ENCODE results near the gene POMT2.
"Not testable (repeated sequence)": the region's sequence is repeated elsewhere in the genome, so short reads cannot be mapped to it uniquely, and the experiment has no call there.

The POMT2 gene

GRCh38 chr14:77340389-77340788, 19.7 kb upstream of the POMT2 start:
- TF ChIP-seq, protein P1, sequence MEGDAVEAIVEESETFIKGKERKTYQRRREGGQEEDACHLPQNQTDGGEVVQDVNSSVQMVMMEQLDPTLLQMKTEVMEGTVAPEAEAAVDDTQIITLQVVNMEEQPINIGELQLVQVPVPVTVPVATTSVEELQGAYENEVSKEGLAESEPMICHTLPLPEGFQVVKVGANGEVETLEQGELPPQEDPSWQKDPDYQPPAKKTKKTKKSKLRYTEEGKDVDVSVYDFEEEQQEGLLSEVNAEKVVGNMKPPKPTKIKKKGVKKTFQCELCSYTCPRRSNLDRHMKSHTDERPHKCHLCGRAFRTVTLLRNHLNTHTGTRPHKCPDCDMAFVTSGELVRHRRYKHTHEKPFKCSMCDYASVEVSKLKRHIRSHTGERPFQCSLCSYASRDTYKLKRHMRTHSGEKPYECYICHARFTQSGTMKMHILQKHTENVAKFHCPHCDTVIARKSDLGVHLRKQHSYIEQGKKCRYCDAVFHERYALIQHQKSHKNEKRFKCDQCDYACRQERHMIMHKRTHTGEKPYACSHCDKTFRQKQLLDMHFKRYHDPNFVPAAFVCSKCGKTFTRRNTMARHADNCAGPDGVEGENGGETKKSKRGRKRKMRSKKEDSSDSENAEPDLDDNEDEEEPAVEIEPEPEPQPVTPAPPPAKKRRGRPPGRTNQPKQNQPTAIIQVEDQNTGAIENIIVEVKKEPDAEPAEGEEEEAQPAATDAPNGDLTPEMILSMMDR (IDR thresholded peaks at IDR 0.05; ENCODE audit: control insufficient read depth, extremely low read depth, insufficient read depth) = no peak
- DNase-seq (ENCODE audit: low read depth) = no peak
- H3K4me3 ChIP-seq (ENCODE audit: low read depth, low read length) = no peak overlapping the region

GRCh38 chr14:77339407-77339806, 18.7 kb upstream of the POMT2 start:
- no peak overlapping the region for H3K4me3 ChIP-seq (ENCODE audit: low read depth, low read length)
- TF ChIP-seq, protein P1 (IDR thresholded peaks at IDR 0.05; ENCODE audit: control insufficient read depth, extremely low read depth, insufficient read depth) = no peak
- no peak for DNase-seq (ENCODE audit: low read depth)

- no peak overlapping the region for H3K4me3 ChIP-seq (ENCODE audit: low read depth, low read length)
- no peak for DNase-seq (ENCODE audit: low read depth)
- TF ChIP-seq, protein P1 (IDR thresholded peaks at IDR 0.05; ENCODE audit: control insufficient read depth, extremely low read depth, insufficient read depth) = no peak
These were observed 17.6 kb upstream of the POMT2 start for GRCh38 chr14:77338302-77338701.

- no peak for DNase-seq (ENCODE audit: low read depth)
- TF ChIP-seq, protein P1 (IDR thresholded peaks at IDR 0.05; ENCODE audit: control insufficient read depth, extremely low read depth, insufficient read depth) = no peak
- H3K4me3 ChIP-seq (ENCODE audit: low read depth, low read length) = no peak overlapping the region
These were observed 17.2 kb upstream of the POMT2 start for GRCh38 chr14:77337880-77338279.

DNA sequence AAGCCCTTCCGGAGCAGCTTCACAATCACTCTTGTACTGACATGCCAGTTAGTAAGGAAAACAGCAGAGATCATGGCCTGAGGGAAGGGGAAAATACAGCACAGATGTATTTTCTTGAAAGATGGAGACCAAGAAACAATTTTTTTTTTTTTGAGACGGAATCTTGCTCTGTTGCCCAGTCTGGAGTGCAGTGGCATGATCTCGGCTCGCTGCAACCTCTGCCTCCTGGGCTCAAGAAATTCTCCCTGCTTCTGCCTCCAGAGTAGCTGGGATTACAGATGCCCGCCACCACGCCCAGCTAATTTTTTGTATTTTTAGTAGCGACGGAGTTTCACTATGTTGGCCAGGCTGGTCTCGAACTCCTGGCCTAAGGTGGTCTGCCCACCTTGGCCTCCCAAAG, 16.6 kb upstream of the POMT2 start:
- not testable (repeated sequence) for H3K4me3 ChIP-seq (ENCODE audit: low read depth, low read length); DNase-seq (ENCODE audit: low read depth)

DNA sequence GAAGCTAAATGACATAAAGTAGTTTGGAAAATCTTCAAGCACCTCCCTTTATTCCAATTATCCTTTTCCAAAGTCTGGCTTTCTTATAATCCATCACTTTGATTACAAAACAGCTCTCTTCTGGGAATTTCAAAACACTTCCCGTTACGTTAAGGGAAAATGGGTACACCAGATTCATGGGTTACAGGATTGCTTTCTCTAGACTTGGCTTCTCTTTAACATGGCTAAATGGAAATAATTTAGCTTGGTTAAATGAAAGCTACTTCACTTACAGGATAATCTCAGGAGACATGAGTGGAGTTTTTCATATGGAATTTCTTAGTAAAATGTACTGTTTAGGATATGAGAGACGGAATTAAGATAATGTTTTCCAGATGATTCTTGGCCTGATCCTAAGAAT, 14.9 kb upstream of the POMT2 start:
- DNase-seq (ENCODE audit: low read depth) = no peak
- H3K4me3 ChIP-seq (ENCODE audit: low read depth, low read length) = no peak overlapping the region
- TF ChIP-seq, protein P1 (IDR thresholded peaks at IDR 0.05; ENCODE audit: control insufficient read depth, extremely low read depth, insufficient read depth) = no peak

- TF ChIP-seq, protein P1 (IDR thresholded peaks at IDR 0.05; ENCODE audit: control insufficient read depth, extremely low read depth, insufficient read depth) = no peak
- H3K4me3 ChIP-seq (ENCODE audit: low read depth, low read length) = no peak overlapping the region
- no peak for DNase-seq (ENCODE audit: low read depth)
These were observed 9.2 kb upstream of the POMT2 start for GRCh38 chr14:77329872-77330271.

Measured in LNCaP clone FGC (cell line).